Esophagus muscularis mucosa (tissue), 3 donors: Measurements from ENCODE around the gene STK16.

Experiments
- POLR2A ChIP-seq: fragments of 450-650 bp; IDR thresholded peaks from one replicate; pipeline ENCODE4 v1.6.1; 2017; ENCODE audit warnings: antibody characterized with exemption, moderate library complexity, mild to moderate bottlenecking, low read depth
- TF ChIP-seq, protein P1 (sequence below), 3 experiments: fragments of 200-600 bp in 2 of 3; fragments of 450-650 bp in 1 of 3; sonication (generic) in 2 of 3; IDR thresholded peaks; one replicate each; pipeline ENCODE4 v1.5.1; 2017 to 2019; ENCODE audit warnings: antibody characterized with exemption in 3 of 3, mild to moderate bottlenecking in 2 of 3, moderate library complexity in 1 of 3

- TF ChIP-seq, protein P1, sequence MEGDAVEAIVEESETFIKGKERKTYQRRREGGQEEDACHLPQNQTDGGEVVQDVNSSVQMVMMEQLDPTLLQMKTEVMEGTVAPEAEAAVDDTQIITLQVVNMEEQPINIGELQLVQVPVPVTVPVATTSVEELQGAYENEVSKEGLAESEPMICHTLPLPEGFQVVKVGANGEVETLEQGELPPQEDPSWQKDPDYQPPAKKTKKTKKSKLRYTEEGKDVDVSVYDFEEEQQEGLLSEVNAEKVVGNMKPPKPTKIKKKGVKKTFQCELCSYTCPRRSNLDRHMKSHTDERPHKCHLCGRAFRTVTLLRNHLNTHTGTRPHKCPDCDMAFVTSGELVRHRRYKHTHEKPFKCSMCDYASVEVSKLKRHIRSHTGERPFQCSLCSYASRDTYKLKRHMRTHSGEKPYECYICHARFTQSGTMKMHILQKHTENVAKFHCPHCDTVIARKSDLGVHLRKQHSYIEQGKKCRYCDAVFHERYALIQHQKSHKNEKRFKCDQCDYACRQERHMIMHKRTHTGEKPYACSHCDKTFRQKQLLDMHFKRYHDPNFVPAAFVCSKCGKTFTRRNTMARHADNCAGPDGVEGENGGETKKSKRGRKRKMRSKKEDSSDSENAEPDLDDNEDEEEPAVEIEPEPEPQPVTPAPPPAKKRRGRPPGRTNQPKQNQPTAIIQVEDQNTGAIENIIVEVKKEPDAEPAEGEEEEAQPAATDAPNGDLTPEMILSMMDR (IDR thresholded peaks at IDR 0.05) = no peak
- no peak for TF ChIP-seq POLR2A
Observed at GRCh38 chr2:219214141-219214540, 31.1 kb upstream of the STK16 start.
